ENCODE data around the gene RUNDC3A.
A peak's percentile ranks its signal among the peaks of the same experiment; 100 is the strongest.

The RUNDC3A gene

DNA sequence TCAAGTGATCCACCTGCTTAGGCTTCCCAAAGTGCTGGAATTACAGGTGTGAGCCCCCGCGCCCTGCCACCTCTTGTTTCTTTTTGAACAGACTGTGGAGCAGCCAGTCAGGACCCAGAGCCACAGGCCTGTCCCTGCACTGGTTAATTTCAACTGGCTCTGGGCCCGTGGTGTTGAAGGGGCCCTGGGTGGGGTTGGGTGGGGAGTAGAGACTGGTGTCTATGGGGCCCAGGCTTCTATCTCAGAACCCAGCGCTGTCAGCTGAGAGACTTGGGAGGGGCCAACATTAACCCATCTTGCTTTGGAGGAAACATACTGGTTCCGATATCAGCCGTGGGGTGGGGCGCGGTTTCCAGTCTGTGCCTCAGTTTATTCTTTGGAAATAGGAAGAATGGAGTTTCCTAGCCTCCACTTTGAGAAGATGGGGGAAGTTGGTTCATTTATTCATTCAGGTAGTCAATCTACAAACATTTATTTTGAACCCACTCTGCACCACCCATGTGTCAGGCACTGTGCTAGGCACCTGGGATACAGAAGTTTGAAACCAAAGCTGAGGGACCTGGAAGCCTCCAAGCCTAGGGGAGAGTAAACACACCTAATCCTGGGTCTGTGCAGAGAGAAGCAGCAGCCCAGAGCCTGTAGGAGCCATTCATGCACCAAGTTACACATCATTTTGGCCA, 24.9 kb upstream of the RUNDC3A start:
- no peak for ATAC-seq
- DNase-seq = no peak

DNA sequence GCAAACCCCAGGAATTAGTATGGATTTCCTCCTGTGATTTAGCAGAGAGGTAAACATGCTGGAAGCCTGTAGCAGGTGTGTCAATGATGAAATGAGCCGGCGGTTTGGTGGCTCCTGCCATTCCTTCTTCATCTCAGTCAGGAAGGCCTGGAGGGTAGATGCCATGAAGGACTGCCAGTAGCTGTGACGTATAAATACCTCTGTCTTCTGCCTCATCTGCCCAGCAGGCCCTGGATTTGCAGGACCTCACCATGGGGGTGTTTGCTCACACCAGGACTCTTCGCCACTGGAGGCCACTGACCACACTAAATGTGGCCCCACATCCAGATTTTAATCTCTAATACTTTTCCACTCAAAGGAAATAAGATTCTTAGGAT, 24.4 kb upstream of the RUNDC3A start:
- ATAC-seq = no peak
- DNase-seq = no peak

GRCh38 chr17:44287651-44288050, 20.8 kb upstream of the RUNDC3A start:
- ATAC-seq = no peak
- no peak for DNase-seq

DNA sequence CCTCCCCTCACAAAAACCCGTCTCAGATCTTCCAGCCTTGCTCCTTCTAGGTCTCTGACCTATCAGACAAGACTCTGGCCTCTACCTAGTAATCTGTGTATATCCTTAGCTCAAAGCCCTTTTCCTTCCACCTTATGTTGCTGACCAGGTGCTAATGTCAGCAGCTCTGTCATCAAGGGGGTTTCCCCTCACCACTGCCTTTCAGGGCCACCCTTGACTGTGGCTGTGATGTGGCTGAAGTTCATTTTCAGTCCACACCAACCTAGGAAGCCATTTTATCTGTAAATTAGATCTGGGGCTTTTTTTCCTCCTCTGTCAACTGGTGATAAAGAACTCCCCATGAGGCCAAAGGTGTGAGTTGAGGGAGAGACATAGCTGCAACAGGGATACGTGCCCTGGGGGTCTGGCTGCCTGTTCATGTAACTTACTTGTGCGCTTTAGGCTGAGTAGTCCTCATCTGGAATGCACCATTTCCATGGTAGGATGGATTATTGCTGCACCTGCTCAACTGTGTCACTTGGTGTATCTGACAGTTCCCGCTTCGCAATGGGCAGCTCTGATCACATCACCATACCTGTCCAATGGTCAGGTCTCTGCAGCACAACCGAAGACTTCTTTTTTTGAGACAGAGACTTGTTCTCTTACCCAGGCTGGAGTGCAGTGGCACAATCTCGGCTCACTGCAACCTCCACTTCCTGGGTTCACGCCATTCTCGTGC, 14.7 kb upstream of the RUNDC3A start:
- DNase-seq (no peak), ATAC-seq (no peak)

GRCh38 chr17:44297975-44298374, 10.4 kb upstream of the RUNDC3A start:
- ATAC-seq = no peak
- no peak for DNase-seq

DNA sequence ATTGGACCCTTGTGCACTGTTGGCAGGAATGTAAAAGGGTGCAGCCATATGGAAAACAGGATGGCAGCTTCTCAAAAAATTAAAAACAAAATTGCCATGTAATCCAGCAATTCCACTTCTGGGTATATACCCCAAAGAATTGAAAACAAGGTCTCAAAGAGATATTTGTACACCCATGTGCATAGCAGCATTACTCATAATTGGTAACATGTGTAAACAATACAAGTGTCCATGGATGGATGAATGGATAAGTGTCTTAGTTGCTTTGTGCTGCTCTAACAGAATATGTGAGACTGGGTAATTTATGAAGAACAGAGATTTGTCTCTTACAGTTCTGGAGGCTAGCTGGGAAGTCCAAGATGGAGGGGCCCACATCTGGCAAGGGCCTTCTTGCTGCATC, 3.8 kb upstream of the RUNDC3A start:
- DNase-seq (no peak), ATAC-seq (no peak)

DNA sequence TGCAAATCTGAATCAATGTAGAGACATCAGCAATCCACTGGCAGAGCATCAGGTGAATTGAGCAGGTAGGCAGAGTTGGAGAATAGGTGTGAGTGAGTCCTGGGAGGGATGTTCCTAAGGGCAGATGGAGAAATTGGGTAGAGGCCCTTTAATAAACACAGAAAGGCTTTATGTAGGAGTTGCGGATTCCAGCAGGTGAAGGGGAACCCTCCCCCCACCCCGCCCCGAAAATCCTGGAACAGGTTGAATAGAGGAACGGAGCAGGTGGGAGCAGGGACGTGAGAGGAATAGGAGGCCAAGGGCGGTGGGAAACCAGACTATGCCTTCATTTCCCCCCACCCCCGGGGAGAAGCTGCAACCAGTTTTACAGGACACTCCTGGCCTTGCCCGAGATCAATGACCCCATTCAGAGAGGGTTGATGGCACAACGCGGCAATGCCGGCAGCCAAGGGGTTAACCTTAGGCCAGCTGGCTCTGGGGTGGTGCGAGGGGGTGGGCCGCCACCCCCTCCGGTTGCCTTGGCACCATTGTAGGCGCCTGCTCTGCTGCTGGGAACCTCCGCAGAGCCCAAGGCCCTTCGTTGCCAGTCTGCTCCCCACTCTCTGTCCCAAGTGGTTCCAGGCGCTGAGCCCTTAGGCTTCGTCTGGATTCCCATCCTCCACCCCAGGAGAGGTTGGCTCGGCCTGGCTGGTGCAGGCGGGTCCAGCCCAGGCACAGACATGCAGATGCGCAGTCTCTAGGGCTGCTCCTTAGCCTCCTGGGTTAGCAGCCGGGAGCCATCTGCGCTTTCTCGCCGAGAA, 814 bp upstream of the RUNDC3A start:
- ATAC-seq = no peak
- DNase-seq = no peak

DNA sequence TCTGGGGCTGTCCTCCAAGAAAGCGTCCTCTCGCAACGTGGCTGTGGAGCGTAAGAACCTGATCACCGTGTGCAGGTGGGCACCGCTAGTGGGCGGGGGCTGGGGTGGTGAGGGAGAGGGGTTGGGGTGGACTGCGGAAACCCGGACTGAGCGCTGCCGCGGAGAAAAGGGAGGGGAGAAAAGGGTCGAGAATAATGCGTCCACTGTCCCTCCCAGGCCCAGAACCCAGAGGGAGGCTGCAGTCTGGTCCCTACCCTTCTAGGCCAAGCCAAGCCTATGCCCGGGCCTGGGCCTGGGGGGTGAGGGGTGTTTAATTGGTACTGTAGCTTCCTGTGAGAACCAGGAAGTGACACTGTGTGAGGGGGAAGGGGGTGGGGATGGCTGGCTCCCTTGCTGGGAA, 464 bp downstream of the RUNDC3A start:
- no peak for DNase-seq
- ATAC-seq = no peak

DNA sequence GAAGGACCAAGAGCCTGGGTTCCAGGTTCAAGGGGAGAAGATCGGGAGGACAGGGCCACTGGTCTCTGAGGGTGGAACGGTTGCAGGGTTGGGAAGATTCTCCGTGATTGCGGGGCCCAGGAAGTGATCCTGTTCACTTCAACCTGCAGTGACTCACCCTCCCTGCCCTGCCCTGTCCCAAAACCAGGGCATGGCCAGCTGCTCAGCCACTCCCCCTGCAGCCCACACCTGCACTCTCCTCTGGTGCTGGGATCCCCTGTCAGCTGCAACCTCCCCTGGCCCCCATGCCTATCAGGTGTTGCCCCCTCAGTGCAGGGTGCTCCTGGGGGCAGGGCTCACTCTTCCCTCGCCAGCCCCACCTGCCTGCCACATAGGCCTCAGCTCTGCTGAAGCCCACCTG, 1.1 kb downstream of the RUNDC3A start:
- ATAC-seq (no peak), DNase-seq (no peak)

DNA sequence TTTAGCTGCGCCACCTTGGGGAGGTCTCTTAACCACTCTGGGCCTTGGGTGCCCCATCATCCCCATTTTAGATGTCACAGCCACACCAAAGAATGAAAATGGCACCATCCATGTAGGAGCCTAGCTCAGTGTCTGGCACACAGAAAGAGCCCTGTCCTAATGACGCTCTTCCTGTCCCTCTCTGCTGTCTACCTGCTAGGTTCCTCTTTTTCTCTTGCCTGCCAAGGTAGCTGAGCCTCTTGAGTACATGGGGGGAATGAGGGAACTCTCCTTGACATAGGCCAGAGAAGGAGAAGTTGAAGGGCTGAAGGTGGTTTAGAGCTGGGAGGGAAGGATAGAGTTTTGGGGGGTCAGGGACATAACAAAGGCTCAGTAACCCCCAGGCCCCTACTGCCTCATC, 1.8 kb downstream of the RUNDC3A start:
- no peak for DNase-seq
- ATAC-seq = no peak

- DNase-seq = no peak
Measured at GRCh38 chr17:44310609-44311376, 2.4 kb downstream of the RUNDC3A start.

GRCh38 chr17:44311562-44312181, 3.3 kb downstream of the RUNDC3A start:
- ATAC-seq = no peak
- no peak for DNase-seq

More at GRCh38 chr17:44310609-44311376, 2.4 kb downstream of the RUNDC3A start:
- no peak for ATAC-seq

- ATAC-seq (no peak), DNase-seq (no peak)
Measured at GRCh38 chr17:44312396-44313104, 4.1 kb downstream of the RUNDC3A start.

DNA sequence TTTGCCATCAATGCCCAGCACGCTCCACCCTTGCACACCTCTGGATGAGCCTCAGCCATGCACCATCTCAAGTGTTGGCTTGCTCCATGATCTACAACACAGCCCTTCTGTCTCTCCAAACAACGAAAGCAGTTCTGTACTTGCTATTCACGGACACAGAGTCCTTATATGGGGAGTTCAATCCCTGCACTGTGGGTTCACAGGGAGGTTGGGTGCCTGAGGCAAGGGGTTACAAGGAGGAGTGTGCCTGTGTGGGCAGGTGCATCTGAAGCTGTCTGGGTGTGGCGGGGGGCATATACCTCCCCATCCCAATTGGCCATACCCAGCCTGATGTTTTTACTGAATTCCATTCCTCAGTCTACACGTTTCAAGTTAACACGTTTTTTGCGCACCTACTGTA, 5.6 kb downstream of the RUNDC3A start:
- no peak for DNase-seq
- no peak for ATAC-seq

DNA sequence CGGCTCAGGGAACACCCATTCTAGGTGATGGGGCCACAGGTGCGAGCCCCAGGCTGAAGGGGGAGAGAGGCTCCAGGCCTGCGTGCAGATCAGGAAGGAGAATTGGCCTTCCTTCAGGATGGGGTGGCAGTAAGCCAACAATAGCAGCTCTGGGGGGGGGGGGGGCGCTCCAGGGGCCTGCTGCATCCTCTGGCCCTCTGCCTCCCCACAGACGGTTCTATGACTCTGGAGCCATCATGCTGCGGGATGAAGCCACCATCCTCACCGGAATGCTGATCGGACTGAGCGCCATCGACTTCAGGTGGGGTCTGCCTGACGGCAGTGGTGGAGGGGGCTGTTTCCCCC, 6.1 kb downstream of the RUNDC3A start:
- ATAC-seq = no peak
- DNase-seq = no peak

DNA sequence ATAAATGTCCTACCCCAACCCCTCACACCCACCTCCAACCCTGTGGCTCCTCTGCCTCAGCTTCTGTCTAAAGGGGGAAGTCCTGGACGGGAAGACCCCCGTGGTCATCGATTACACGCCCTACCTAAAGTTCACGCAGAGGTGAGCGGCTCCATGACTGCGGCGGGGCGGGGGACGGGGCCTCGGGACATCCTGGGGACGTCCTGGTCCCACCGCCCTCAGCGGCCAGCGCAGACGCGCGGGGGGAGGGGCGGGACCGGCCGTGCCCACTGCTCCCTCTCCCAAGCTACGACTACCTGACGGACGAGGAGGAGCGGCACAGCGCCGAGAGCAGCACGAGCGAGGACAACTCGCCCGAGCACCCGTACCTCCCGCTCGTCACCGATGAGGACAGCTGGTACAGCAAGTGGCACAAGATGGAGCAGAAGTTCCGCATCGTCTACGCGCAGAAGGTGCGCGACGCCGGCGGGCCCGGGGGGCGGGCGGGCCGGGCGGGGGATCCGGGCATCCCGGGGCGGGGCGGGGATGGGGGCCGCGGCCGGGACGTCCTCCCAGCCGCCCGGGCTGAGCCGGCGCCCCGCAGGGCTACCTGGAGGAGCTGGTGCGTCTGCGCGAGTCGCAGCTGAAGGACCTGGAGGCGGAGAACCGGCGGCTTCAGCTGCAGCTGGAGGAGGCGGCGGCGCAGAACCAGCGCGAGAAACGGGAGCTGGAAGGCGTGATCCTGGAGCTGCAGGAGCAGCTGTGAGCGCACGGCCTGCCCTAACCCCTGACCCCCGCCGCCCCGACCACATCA, 6.7 kb downstream of the RUNDC3A start:
- peak; percentile 61 for DNase-seq
- peak; percentile 54 for ATAC-seq

DNA sequence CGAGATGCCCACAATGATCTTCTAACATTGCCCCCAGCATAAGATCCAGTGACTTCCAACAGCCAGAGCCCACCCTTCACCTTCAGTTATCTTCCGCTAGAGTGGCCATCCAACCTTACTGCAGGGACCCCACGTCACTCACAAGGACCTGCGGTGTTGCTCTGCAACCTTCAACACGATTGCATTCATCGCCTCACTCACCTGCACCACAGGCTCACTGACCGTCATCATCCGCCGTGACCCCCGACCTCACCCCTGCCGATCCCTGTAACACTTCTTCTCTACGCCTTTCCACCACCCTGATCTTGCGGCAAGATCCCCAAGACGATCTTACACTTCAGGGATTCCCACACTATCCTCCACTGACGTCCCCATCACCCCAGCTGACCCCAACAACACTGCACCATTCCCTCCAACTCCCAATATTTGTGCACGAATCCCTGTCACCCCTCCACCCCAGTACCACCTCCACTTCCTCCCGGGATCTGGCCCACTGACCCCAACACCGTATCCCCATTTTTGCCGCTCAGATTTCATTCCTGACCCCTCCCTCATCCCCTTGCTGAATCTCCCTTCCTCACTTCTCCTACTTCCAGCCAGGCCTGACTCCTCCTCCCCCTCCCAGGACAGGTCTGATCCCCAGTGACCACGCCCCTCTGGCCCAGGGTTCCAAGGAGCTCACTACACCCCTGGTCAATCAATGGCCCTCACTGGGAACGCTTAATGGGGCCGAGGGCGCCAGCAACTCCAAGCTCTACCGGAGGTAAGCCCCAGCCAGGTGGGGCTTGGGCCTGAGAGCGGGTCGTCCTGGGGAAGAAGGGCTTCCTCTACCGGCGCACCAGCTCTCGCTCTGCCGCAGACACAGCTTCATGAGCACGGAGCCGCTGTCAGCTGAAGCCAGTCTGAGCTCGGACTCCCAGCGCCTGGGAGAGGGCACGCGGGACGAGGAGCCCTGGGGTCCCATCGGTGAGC, 7.6 kb downstream of the RUNDC3A start:
- no peak for DNase-seq

GRCh38 chr17:44317545-44317944, 9.1 kb downstream of the RUNDC3A start:
- ATAC-seq = no peak

More for the DNA sequence above, 7.6 kb downstream of the RUNDC3A start:
- ATAC-seq = no peak

More at GRCh38 chr17:44317545-44317944, 9.1 kb downstream of the RUNDC3A start:
- DNase-seq = no peak
